ENCODE data around the gene LRIT2.

LRIT2 gene

DNA sequence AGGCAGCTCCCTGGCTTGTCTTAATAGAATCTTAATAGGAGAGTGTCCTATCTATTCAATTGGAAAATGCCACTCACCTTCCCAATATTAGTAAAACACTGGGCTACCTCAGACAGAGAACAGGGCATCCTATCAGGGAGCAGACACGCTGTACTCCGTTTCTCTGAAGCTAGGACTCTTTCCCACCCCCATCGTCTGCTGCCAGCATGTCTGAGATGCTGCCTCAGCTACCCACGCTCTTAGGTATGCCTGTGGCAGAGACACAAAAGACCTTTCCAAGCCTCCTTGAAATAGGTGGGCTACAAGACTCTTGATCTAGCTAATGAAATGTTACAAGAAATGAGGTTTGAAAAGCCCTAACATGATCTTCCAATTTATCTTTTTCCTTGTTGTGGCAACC lies 2.5 kb upstream of the LRIT2 start:
- no peak overlapping the region for H3K4me3 ChIP-seq
- TF ChIP-seq Cebpa-rat (IDR thresholded peaks at IDR 0.05): no peak
- H3K4me2 ChIP-seq: no peak overlapping the region
- H3K9ac ChIP-seq: no peak overlapping the region
- no peaks in the 10 kb centered on the region for H3K27me3 ChIP-seq
- H4K20me1 ChIP-seq: no peaks in the 10 kb centered on the region
- H3K36me3 ChIP-seq: no peaks in the 10 kb centered on the region
- H3K4me1 ChIP-seq: no peaks in the 10 kb centered on the region
- H3K27ac ChIP-seq: no peak overlapping the region
- no peaks in the 10 kb centered on the region for H3K9me3 ChIP-seq

GRCh38 chr10:84226616-84227015 lies 1.3 kb upstream of the LRIT2 start:
- Histone ChIP-seq H3K4me2 (no peak overlapping the region), H3K27ac (no peak overlapping the region), H3K9me3 (no peaks in the 10 kb centered on the region), H3K27me3 (no peaks in the 10 kb centered on the region), H3K36me3 (no peaks in the 10 kb centered on the region), H4K20me1 (no peaks in the 10 kb centered on the region), H3K4me1 (no peaks in the 10 kb centered on the region), H3K9ac (no peak overlapping the region), H3K4me3 (no peak overlapping the region)
- no peak for TF ChIP-seq Cebpa-rat (IDR thresholded peaks at IDR 0.05)

GRCh38 chr10:84224411-84225028 lies 824 bp downstream of the LRIT2 start:
- Histone ChIP-seq H3K27me3 (no peaks in the 10 kb centered on the region), H3K9me3 (no peaks in the 10 kb centered on the region), H3K4me1 (no peaks in the 10 kb centered on the region), H3K27ac (no peak overlapping the region), H3K9ac (no peak overlapping the region), H4K20me1 (no peaks in the 10 kb centered on the region), H3K36me3 (no peaks in the 10 kb centered on the region), H3K4me2 (no peak overlapping the region), H3K4me3 (no peak overlapping the region)
- TF ChIP-seq Cebpa-rat (IDR thresholded peaks at IDR 0.05): no peak

GRCh38 chr10:84221916-84222315 lies 3.4 kb downstream of the LRIT2 start:
- Histone ChIP-seq H3K27me3 (no peaks in the 10 kb centered on the region), H3K9ac (no peak overlapping the region), H3K27ac (no peak overlapping the region), H3K4me3 (no peak overlapping the region), H3K9me3 (no peaks in the 10 kb centered on the region), H3K4me1 (no peaks in the 10 kb centered on the region), H3K4me2 (no peak overlapping the region), H3K36me3 (no peaks in the 10 kb centered on the region), H4K20me1 (no peaks in the 10 kb centered on the region)
- TF ChIP-seq Cebpa-rat (IDR thresholded peaks at IDR 0.05): no peak

GRCh38 chr10:84217746-84218145 lies 7.6 kb downstream of the LRIT2 start:
- H3K36me3 ChIP-seq: no peaks in the 10 kb centered on the region
- no peaks in the 10 kb centered on the region for H4K20me1 ChIP-seq
- no peak for TF ChIP-seq Cebpa-rat (IDR thresholded peaks at IDR 0.05)
- no peaks in the 10 kb centered on the region for H3K27me3 ChIP-seq
- no peaks in the 10 kb centered on the region for H3K9me3 ChIP-seq
- no peak overlapping the region for H3K27ac ChIP-seq
- H3K4me1 ChIP-seq: no peaks in the 10 kb centered on the region
- H3K4me2 ChIP-seq: no peak overlapping the region
- no peak overlapping the region for H3K4me3 ChIP-seq
- H3K9ac ChIP-seq: no peak overlapping the region

- no peak overlapping the region for H3K4me2 ChIP-seq
- no peaks in the 10 kb centered on the region for H4K20me1 ChIP-seq
- no peak for TF ChIP-seq Cebpa-rat (IDR thresholded peaks at IDR 0.05)
- H3K4me3 ChIP-seq: no peak overlapping the region
- no peak overlapping the region for H3K27ac ChIP-seq
- H3K36me3 ChIP-seq: no peaks in the 10 kb centered on the region
- H3K27me3 ChIP-seq: no peaks in the 10 kb centered on the region
- H3K9me3 ChIP-seq: no peaks in the 10 kb centered on the region
- H3K9ac ChIP-seq: no peak overlapping the region
- H3K4me1 ChIP-seq: no peaks in the 10 kb centered on the region
Measured at GRCh38 chr10:84216834-84217233, 8.5 kb downstream of the LRIT2 start.

DNA sequence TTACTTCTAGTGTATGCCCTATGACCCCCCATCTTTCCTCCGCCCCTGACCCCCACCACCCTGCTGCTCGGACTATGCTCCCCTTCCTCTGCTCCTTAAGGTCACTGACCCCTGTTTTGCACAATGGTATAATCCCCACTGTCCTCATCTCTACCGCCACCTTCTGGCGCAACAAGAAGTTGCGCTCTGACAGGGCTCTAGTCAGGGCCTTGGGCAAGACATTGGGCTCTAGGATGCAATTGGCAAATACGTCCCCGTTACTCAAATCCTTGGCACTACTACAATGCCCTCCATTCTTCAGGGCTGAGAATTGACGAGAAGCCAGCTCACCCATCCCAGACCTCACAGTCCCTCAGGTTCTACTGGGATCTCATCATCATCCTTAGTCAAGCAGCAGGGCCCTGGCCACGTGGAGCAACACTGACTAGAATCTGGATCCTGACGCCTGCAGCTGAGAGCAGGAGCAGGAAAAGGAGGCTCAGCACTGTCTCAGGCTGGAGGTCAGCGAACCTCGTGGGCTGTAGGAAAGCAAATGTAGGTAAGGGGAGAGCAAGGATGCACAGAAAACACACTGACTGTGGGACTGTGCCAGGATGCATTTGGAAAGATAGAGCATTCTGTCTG lies 10.6 kb downstream of the LRIT2 start:
- Histone ChIP-seq H3K27me3 (no peaks in the 10 kb centered on the region), H3K4me1 (no peaks in the 10 kb centered on the region), H3K4me2 (no peak overlapping the region), H3K9ac (no peak overlapping the region), H3K36me3 (no peaks in the 10 kb centered on the region), H3K4me3 (no peak overlapping the region), H3K9me3 (no peaks in the 10 kb centered on the region), H4K20me1 (no peaks in the 10 kb centered on the region), H3K27ac (no peak overlapping the region)
- TF ChIP-seq Cebpa-rat (IDR thresholded peaks at IDR 0.05): no peak

GRCh38 chr10:84214046-84214572 lies 11.2 kb downstream of the LRIT2 start:
- H3K27ac ChIP-seq: no peak overlapping the region
- TF ChIP-seq Cebpa-rat (IDR thresholded peaks at IDR 0.05): no peak
- no peak overlapping the region for H3K9ac ChIP-seq
- no peaks in the 10 kb centered on the region for H3K27me3 ChIP-seq
- H3K4me2 ChIP-seq: no peak overlapping the region
- no peaks in the 10 kb centered on the region for H3K4me1 ChIP-seq
- H3K36me3 ChIP-seq: no peaks in the 10 kb centered on the region
- H4K20me1 ChIP-seq: no peaks in the 10 kb centered on the region
- no peaks in the 10 kb centered on the region for H3K9me3 ChIP-seq
- H3K4me3 ChIP-seq: no peak overlapping the region

GRCh38 chr10:84213076-84213475 lies 12.3 kb downstream of the LRIT2 start:
- no peak for TF ChIP-seq Cebpa-rat (IDR thresholded peaks at IDR 0.05)
- no peak overlapping the region for H3K27ac ChIP-seq
- no peak overlapping the region for H3K4me3 ChIP-seq
- no peaks in the 10 kb centered on the region for H3K4me1 ChIP-seq
- no peak overlapping the region for H3K4me2 ChIP-seq
- H3K9ac ChIP-seq: no peak overlapping the region
- no peaks in the 10 kb centered on the region for H3K27me3 ChIP-seq
- H3K36me3 ChIP-seq: no peaks in the 10 kb centered on the region
- no peaks in the 10 kb centered on the region for H3K9me3 ChIP-seq
- H4K20me1 ChIP-seq: no peaks in the 10 kb centered on the region

- Histone ChIP-seq H3K4me3 (no peak overlapping the region), H3K27ac (no peak overlapping the region), H3K9me3 (no peaks in the 10 kb centered on the region), H3K27me3 (no peaks in the 10 kb centered on the region), H3K36me3 (no peaks in the 10 kb centered on the region), H3K4me1 (no peaks in the 10 kb centered on the region), H3K9ac (no peak overlapping the region), H4K20me1 (no peaks in the 10 kb centered on the region), H3K4me2 (no peak overlapping the region)
- no peak for TF ChIP-seq Cebpa-rat (IDR thresholded peaks at IDR 0.05)
Measured at GRCh38 chr10:84212014-84212413, 13.3 kb downstream of the LRIT2 start.
